GM18517 (cell line): Measurements from ENCODE around the gene SLX4IP.

Experiments
- ATAC-seq: cut with Tn5 transposase; IDR thresholded peaks from one replicate; pipeline ENCODE4 v1.9.1; 2021; ENCODE audit warnings: mild to moderate bottlenecking, moderate library complexity; ENCODE audit not compliant: unreplicated experiment

The SLX4IP gene

GRCh38 chr20:10547276-10548114, 112.4 kb downstream of the SLX4IP start:
- ATAC-seq = no peak

DNA sequence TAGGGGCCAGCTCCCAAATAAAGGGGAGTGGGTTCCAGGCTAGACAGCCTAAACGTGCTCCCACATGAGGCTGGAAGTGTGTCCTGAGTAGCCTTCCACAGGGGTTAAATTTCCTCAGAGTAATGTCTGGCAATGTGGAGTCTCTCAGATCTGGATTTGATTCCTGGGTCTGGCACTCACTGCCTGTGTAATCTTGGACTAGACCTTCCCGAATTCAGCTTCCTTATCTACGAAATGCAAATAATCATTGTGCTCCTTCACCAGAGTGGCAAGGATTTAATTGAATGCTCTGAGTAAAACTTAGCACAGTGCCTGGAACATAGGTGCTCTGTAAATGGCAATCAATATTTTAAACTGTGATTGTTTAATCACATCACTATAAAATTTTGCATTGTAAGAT, 114.4 kb downstream of the SLX4IP start:
- no peak for ATAC-seq

GRCh38 chr20:10550204-10551118, 115.4 kb downstream of the SLX4IP start:
- no peak for ATAC-seq

- ATAC-seq = peak; percentile 76
These were observed 116.9 kb downstream of the SLX4IP start for GRCh38 chr20:10551732-10552724.

- peak; percentile 57 for ATAC-seq
These were observed 118.3 kb downstream of the SLX4IP start for GRCh38 chr20:10553326-10553984.

- ATAC-seq = no peak
These were observed 119.2 kb downstream of the SLX4IP start for GRCh38 chr20:10554285-10554684.

GRCh38 chr20:10555393-10555792, 120.3 kb downstream of the SLX4IP start:
- ATAC-seq = no peak

DNA sequence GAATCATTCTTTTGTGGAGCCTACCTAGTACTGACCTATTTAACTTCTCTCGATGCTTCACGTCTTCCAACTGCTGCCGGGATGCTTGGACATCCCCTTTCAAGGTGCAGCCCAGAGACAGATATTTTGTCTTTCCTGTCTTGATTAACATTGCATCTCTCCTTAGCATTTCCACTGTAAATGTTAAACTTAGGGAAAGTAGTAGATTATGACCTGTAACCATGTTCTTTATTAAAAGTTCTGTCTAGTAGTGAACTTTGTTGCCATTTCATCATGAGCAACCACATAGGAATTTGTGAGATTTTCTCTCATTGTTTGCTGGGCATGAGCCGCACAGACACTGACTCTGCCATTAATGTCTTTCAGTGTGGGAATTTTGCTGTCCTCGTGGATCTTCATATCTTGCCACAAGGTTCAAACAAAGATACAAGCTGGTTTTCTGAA, 120.8 kb downstream of the SLX4IP start:
- ATAC-seq = no peak

GRCh38 chr20:10556519-10557083, 121.5 kb downstream of the SLX4IP start:
- ATAC-seq = no peak

DNA sequence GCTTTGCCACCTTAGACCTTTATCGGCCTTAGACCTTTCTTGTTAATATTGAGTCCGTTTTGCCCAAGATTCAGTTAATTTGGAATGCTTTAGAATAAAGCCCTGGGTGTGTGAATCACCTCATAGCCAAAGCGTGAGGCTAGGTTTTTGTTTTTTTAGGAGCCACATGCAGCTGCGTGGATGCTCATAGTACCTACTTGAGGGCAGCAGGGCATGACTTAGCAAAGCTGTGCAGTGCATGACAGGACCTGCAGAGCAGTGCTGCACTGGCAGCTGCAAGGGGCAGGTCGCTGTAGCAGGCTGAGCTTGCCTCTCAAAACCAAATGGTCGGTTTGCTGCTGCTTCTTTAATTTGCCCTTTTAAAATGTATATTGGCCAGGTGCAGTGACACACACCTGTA, 122.6 kb downstream of the SLX4IP start:
- no peak for ATAC-seq

- ATAC-seq = peak; percentile 72
These were observed 123.6 kb downstream of the SLX4IP start for GRCh38 chr20:10558635-10559187.

DNA sequence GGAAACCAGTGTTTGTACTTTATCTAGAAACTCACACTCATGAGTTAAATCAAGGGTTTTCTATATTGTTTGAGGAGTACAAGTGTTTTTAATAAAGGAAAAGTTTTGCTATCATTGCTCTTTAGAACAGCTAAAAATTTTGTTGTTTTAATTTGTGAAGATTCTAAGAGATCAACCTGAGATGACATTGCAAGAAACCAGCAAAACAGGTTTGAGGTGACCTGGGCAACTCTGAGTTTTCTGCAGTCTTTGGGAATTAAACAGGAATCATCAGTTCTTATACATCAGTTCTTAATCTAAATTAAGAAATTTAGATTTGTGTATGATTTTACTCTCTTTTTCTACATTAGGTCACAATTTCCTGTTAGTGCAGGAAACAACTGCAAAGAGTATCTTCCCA, 124.2 kb downstream of the SLX4IP start:
- ATAC-seq = no peak

DNA sequence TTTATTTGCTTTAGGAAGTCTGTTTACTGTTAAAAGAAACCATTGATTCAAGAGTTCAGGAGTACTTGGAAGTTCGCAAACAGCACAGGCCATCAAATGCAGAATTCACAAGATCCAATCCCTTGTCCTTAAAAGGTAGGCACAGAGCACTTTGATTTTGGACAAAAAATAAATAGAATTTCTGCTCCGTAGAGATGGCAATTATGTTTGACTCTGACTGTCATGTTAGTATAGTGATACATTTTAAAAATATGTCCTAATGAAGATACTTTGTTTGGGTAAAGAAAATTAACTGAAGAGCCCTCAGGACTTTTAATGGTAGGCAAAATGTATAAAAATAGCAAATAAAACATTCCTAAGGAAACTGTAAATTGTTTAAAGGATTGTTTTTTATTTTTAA, 125.6 kb downstream of the SLX4IP start:
- no peak for ATAC-seq

DNA sequence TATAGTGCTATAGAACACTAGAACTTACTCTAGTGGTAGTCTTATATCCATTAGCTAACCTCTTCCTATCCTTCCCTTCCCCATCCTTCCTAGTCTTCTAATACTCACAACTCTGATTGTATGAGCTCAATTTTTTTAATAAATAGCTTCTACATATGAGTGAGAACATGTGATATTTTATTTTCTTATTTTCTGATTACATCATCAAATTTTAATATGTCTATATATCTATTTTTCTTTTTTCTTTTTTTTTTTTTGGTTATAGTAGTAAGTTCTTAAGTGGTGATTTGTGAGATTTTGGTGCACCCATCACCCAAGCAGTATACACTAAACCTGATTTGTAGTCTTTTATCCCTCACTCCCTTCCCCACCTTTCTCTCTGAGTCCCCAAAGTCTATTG, 126.2 kb downstream of the SLX4IP start:
- ATAC-seq = no peak

GRCh38 chr20:10562899-10563298, 127.8 kb downstream of the SLX4IP start:
- ATAC-seq = no peak

GRCh38 chr20:10563935-10564492, 128.9 kb downstream of the SLX4IP start:
- no peak for ATAC-seq

DNA sequence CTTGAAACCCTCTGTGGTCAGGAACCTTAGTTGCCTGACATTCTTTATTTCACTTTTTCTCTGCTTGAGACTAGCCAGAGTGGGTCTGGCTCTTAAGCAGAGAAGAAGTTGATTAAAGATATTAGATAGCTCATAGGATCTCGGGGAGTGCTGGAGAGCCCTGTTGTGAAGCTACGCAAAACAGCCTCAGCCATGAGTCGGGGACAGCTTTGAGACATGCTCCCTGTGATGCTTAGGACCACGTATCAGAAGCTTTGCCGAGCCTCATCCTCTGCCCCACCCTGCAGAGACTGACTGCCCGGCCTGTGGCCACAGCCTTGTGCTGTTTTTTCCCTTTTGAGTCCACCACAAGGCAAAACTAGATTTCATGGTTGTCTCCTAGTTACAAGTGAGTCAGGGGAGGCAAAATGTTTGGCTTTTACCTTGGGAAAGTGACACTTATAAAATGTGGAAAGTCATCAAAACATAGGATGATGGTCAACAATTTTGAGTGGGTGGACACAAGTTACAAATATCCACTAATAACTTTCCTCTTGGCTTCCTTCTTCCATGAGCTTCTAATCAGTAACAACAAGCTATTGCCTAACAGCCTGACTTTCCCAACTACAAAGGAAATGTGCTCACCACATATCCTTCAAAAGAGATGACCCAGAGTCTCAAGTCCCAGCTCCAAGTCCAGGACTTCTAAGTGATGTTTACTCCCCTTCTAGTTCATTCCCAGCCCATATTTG, 130.3 kb downstream of the SLX4IP start:
- no peak for ATAC-seq
